Peyer's patch (tissue), 4 donors: ENCODE data around the gene SPATA33. TPM values are rescaled to one million over a fixed set of nuclear protein-coding genes. Genes with fewer than 3 reads are reported as not detected.

Experiments used
- DNase-seq, 3 donors: peaks; one replicate each; pipeline ENCODE4 v3.0.0-alpha.2; 2017 to 2019
- H3K27ac ChIP-seq, 4 donors: fragments of 200-600 bp; sonication (generic); one replicate each; pipeline ENCODE4 v1.5.1; 2016 to 2019
- H3K27me3 ChIP-seq, 2 donors: fragments of 200-600 bp; sonication (generic); one replicate each; pipeline ENCODE4 v1.5.1; 2019
- H3K36me3 ChIP-seq, 3 donors: fragments of 200-600 bp; sonication (generic); one replicate each; pipeline ENCODE4 v1.5.1; 2016 to 2019
- H3K4me1 ChIP-seq, 4 donors: fragments of 200-600 bp; sonication (generic); one replicate each; pipeline ENCODE4 v1.5.1; 2016 to 2019
- H3K4me3 ChIP-seq, 4 donors: fragments of 200-600 bp; sonication (generic); 1 replicate in 3 of 4; 2 replicates in 1 of 4; pipeline ENCODE4 v1.5.1; 2016 to 2019; ENCODE audit warnings: mild to moderate bottlenecking in 1 of 4
- H3K9me3 ChIP-seq, 4 donors: fragments of 200-600 bp; sonication (generic); one replicate each; pipeline ENCODE4 v1.5.1; 2016 to 2019; ENCODE audit warnings: mild to moderate bottlenecking in 1 of 4
- CTCF ChIP-seq, 6 experiments: fragments of 450-650 bp in 4 of 6; fragments of 200-600 bp in 2 of 6; sonication (generic) in 1 of 6; IDR thresholded peaks; one replicate each; pipeline ENCODE4 v1.5.1; 2017 to 2019; ENCODE audit warnings: antibody characterized with exemption in 6 of 6, mild to moderate bottlenecking in 3 of 6, moderate library complexity in 1 of 6
- POLR2A ChIP-seq, 2 donors: fragments of 450-650 bp; IDR thresholded peaks; one replicate each; pipeline ENCODE4 v1.5.1; 2017; ENCODE audit warnings: antibody characterized with exemption in 2 of 2, mild to moderate bottlenecking in 2 of 2, moderate library complexity in 2 of 2
- total RNA-seq, 4 donors: library from RNA; depleted of rRNA; stranded (reverse); fragments of >200 nt; gene quantifications; one replicate each; pipeline ENCODE4 v1.1.0, GENCODE V29; 2016

SPATA33 gene
- total RNA-seq, 4 donors from 2014 or later: 13.9 to 76.7 (median 25.6) TPM

- peak overlapping the region in 2 of 4 donors; percentile 35 to 90 for H3K27ac ChIP-seq
- no peaks in the 10 kb centered on the region for H3K36me3 ChIP-seq
- DNase-seq: no peak
- H3K27me3 ChIP-seq: no peaks in the 10 kb centered on the region
- no peak for TF ChIP-seq POLR2A (IDR thresholded peaks at IDR 0.05)
- peaks cover 0 to 26% (median 0%) of the 10 kb centered on the region in 4 donors for H3K4me1 ChIP-seq
- H3K4me3 ChIP-seq: no peak overlapping the region
- H3K9me3 ChIP-seq: no peaks in the 10 kb centered on the region
These were observed 40.6 kb upstream of the SPATA33 start for GRCh38 chr16:89617036-89617435.

GRCh38 chr16:89618109-89618998, 39.3 kb upstream of the SPATA33 start:
- H3K27ac ChIP-seq: no peak overlapping the region
- TF ChIP-seq CTCF (IDR thresholded peaks at IDR 0.05): no peak
- TF ChIP-seq POLR2A (IDR thresholded peaks at IDR 0.05): no peak
- H3K36me3 ChIP-seq: no peaks in the 10 kb centered on the region
- peaks cover 0 to 23% (median 0%) of the 10 kb centered on the region in 4 donors for H3K4me1 ChIP-seq
- no peak overlapping the region for H3K4me3 ChIP-seq
- no peak for DNase-seq
- H3K27me3 ChIP-seq: no peaks in the 10 kb centered on the region
- H3K9me3 ChIP-seq: no peaks in the 10 kb centered on the region

- Histone ChIP-seq H3K4me3 (no peak overlapping the region), H3K4me1 (peaks cover 0 to 38% (median 0%) of the 10 kb centered on the region in 4 donors), H3K36me3 (no peaks in the 10 kb centered on the region), H3K27ac (no peak overlapping the region), H3K27me3 (no peaks in the 10 kb centered on the region), H3K9me3 (no peaks in the 10 kb centered on the region)
- TF ChIP-seq POLR2A (IDR thresholded peaks at IDR 0.05): no peak
- TF ChIP-seq CTCF (IDR thresholded peaks at IDR 0.05): no peak
- no peak for DNase-seq
These were observed 37.8 kb upstream of the SPATA33 start for GRCh38 chr16:89619840-89620239.

GRCh38 chr16:89620406-89620841, 37.2 kb upstream of the SPATA33 start:
- no peak for TF ChIP-seq CTCF (IDR thresholded peaks at IDR 0.05)
- TF ChIP-seq POLR2A (IDR thresholded peaks at IDR 0.05): no peak
- DNase-seq: no peak
- Histone ChIP-seq H3K4me1 (peaks cover 0 to 36% (median 0%) of the 10 kb centered on the region in 4 donors), H3K4me3 (no peak overlapping the region), H3K9me3 (no peaks in the 10 kb centered on the region), H3K27me3 (no peaks in the 10 kb centered on the region), H3K27ac (no peak overlapping the region), H3K36me3 (no peaks in the 10 kb centered on the region)

GRCh38 chr16:89621136-89621697, 36.4 kb upstream of the SPATA33 start:
- Histone ChIP-seq H3K4me1 (peaks cover 0 to 28% (median 0%) of the 10 kb centered on the region in 4 donors), H3K4me3 (no peak overlapping the region), H3K9me3 (no peaks in the 10 kb centered on the region), H3K27ac (no peak overlapping the region), H3K27me3 (no peaks in the 10 kb centered on the region), H3K36me3 (no peaks in the 10 kb centered on the region)
- TF ChIP-seq POLR2A (IDR thresholded peaks at IDR 0.05): no peak
- no peak for DNase-seq

- no peak overlapping the region for H3K4me3 ChIP-seq
- no peak for DNase-seq
- H3K27me3 ChIP-seq: no peaks in the 10 kb centered on the region
- H3K27ac ChIP-seq: no peak overlapping the region
- H3K4me1 ChIP-seq: peaks cover 0 to 24% (median 0%) of the 10 kb centered on the region in 4 donors
- no peaks in the 10 kb centered on the region for H3K9me3 ChIP-seq
- no peaks in the 10 kb centered on the region for H3K36me3 ChIP-seq
- TF ChIP-seq POLR2A (IDR thresholded peaks at IDR 0.05) (no peak), CTCF (IDR thresholded peaks at IDR 0.05) (no peak)
These were observed 35.8 kb upstream of the SPATA33 start for GRCh38 chr16:89621698-89622409.
